Natural killer cell treated with Interleukin-12 subunit alpha and Interleukin-12 subunit beta and Interleukin-15 and Interleukin-18, amount 100 ng/mL, for 72 hours (primary cell): ENCODE data around the gene GLP1R. TPM values are rescaled to one million over a fixed set of nuclear protein-coding genes. Genes with fewer than 3 reads are reported as not detected.

Source experiments
- ATAC-seq, 2 donors: fragments of 150-1000 bp; cut with Tn5 transposase in 1 of 2; sonication (Bioruptor Pico), chemical (Tn5 transposase) in 1 of 2; 2 replicates each; pipeline ENCODE4 v1.10.0; 2021
- DNase-seq: peaks from one replicate; pipeline ENCODE4 v3.0.0; 2022; ENCODE audit warnings: low spot score
- H3K27ac Mint-ChIP-seq, 2 donors: 1 replicate in 1 of 2; 2 replicates in 1 of 2; pipeline ENCODE4 v1.8.0; 2022; ENCODE audit warnings: mixed read lengths in 2 of 2, mild to moderate bottlenecking in 1 of 2, moderate library complexity in 1 of 2
- H3K27me3 Mint-ChIP-seq, 2 donors: 1 replicate in 1 of 2; 2 replicates in 1 of 2; pipeline ENCODE4 v1.8.0; 2022; ENCODE audit warnings: mixed read lengths in 2 of 2
- H3K36me3 Mint-ChIP-seq: one replicate; pipeline ENCODE4 v1.8.0; 2022; ENCODE audit warnings: mixed read lengths
- H3K4me1 Mint-ChIP-seq, 2 donors: 1 replicate in 1 of 2; 2 replicates in 1 of 2; pipeline ENCODE4 v1.8.0; 2022; ENCODE audit warnings: low read depth in 2 of 2, mixed read lengths in 2 of 2, mild to moderate bottlenecking in 1 of 2
- H3K4me3 Mint-ChIP-seq: one replicate; pipeline ENCODE4 v1.8.0; 2022; ENCODE audit warnings: mixed read lengths
- H3K9me3 Mint-ChIP-seq: 2 replicates; pipeline ENCODE4 v1.8.0; 2022; ENCODE audit warnings: mixed read lengths
- total RNA-seq, 2 donors: library from RNA; stranded (reverse); gene quantifications; one replicate each; pipeline ENCODE4 v1.2.3, GENCODE V29; 2022

Gene GLP1R
- total RNA-seq, 2 donors from 2014 or later = not detected

DNA sequence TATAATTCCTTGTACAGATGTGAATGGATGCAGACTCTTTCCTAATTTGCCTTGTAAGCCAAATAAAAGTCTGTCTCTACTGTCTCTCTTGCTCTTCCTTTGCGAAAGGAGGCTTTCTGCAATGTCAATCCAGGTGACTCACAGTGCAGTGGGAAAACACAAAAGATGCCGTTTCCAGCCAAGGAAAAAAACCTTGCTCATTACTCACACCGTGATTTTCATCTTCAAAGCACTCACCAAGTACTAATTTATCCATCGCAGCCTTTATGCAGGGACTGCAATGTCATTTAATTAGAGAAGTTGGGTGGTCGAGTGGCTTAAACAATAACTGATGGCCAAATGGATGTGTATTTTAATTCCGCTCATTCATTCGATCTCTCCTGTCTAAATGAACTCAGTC lies 42.6 kb downstream of the GLP1R start:
- no peak overlapping the region for H3K4me3 Mint-ChIP-seq
- H3K27me3 Mint-ChIP-seq = peaks cover 36 to 40% of the 10 kb centered on the region in 2 donors
- no peaks in the 10 kb centered on the region for H3K36me3 Mint-ChIP-seq
- H3K27ac Mint-ChIP-seq = no peak overlapping the region
- DNase-seq = no peak
- H3K9me3 Mint-ChIP-seq = no peaks in the 10 kb centered on the region
- peaks cover 9 to 12% of the 10 kb centered on the region in 2 donors for H3K4me1 Mint-ChIP-seq
- ATAC-seq = no peak

GRCh38 chr6:39092124-39092523 lies 43.5 kb downstream of the GLP1R start:
- H3K4me1 Mint-ChIP-seq = peaks cover 0 to 3% of the 10 kb centered on the region in 2 donors
- no peak for ATAC-seq
- no peaks in the 10 kb centered on the region for H3K36me3 Mint-ChIP-seq
- no peak overlapping the region for H3K27ac Mint-ChIP-seq
- H3K27me3 Mint-ChIP-seq = peaks cover 32% of the 10 kb centered on the region in 2 donors
- H3K9me3 Mint-ChIP-seq = no peaks in the 10 kb centered on the region
- no peak overlapping the region for H3K4me3 Mint-ChIP-seq
- no peak for DNase-seq

GRCh38 chr6:39093149-39093708 lies 44.6 kb downstream of the GLP1R start:
- no peak for ATAC-seq
- no peaks in the 10 kb centered on the region for H3K9me3 Mint-ChIP-seq

DNA sequence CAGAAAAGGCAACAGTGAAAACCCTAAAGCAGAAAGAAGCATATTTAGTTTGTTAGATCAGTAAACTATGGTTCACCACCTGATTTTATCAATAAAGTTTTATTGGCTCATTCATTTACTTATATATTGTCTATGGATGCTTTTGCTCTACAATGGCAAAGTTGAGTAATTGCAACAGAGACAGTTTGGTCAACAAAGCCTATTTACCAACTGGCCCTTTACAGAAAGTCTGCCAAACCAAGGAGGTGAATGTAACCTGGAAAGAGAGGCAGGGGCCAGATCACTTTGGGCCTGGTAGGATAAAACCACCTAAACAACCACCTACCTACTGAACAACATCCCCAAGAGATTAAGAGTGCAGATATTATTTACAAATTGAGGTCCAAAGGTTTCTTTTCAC lies 47.0 kb downstream of the GLP1R start:
- no peaks in the 10 kb centered on the region for H3K36me3 Mint-ChIP-seq
- no peaks in the 10 kb centered on the region for H3K9me3 Mint-ChIP-seq
- peaks cover 4% of the 10 kb centered on the region in 2 donors for H3K4me1 Mint-ChIP-seq
- no peak overlapping the region for H3K27ac Mint-ChIP-seq
- no peak for ATAC-seq
- H3K4me3 Mint-ChIP-seq = no peak overlapping the region
- no peak for DNase-seq
- H3K27me3 Mint-ChIP-seq = peaks cover 20 to 24% of the 10 kb centered on the region in 2 donors

More at GRCh38 chr6:39093149-39093708, 44.6 kb downstream of the GLP1R start:
- no peak for DNase-seq
- Mint-ChIP-seq H3K36me3 (no peaks in the 10 kb centered on the region), H3K4me3 (no peak overlapping the region), H3K27me3 (peaks cover 30 to 32% of the 10 kb centered on the region in 2 donors), H3K4me1 (peaks cover 0 to 3% of the 10 kb centered on the region in 2 donors), H3K27ac (no peak overlapping the region)

- Mint-ChIP-seq H3K4me1 (peaks cover 5 to 7% of the 10 kb centered on the region in 2 donors), H3K9me3 (no peaks in the 10 kb centered on the region), H3K4me3 (no peak overlapping the region), H3K27ac (no peak overlapping the region), H3K27me3 (no peaks in the 10 kb centered on the region), H3K36me3 (no peaks in the 10 kb centered on the region)
- DNase-seq (no peak), ATAC-seq (peak in 1 of 2 donors; percentile 31)
Observed at GRCh38 chr6:39100358-39100757, 51.8 kb downstream of the GLP1R start.

DNA sequence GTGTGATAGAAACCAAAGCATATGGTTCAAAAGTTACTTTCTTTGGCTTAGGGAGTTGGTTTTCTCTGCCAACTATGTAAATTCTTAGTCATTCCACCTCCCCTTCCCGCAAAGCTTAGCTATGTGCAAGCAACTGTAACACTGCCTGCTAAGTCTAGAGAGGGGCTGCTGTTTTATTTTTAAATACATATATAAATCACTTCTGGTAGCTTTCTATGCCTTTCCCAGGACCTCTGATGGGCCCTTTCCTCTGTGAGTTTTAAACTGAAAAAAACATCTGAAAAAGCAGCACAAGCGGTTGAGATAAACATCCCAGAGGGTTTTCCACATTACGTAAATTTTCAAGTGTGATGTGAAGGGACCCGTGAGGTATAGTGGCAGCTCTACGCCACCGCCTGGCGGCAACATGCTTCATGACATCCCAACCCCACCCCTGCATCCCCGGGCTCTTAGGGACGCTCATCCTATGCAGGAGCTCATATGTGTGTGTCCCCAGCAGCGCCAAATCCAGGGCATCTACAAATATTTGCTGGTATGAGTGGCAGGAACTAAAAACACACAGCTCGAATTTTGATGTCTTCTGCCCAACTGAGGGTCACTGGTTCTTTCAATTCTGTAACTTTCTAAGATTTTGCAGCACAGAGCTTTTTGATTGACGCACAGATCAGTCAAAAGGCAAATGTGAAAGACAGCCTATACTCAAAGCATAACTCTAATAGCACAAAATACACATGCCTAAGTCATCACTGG lies 53.7 kb downstream of the GLP1R start:
- H3K27me3 Mint-ChIP-seq = no peaks in the 10 kb centered on the region
- no peak for DNase-seq
- no peak overlapping the region for H3K27ac Mint-ChIP-seq
- H3K4me1 Mint-ChIP-seq = peaks cover 9 to 13% of the 10 kb centered on the region in 2 donors
- no peaks in the 10 kb centered on the region for H3K9me3 Mint-ChIP-seq
- no peaks in the 10 kb centered on the region for H3K36me3 Mint-ChIP-seq
- no peak overlapping the region for H3K4me3 Mint-ChIP-seq
- peak; percentile 46 to 73 for ATAC-seq

DNA sequence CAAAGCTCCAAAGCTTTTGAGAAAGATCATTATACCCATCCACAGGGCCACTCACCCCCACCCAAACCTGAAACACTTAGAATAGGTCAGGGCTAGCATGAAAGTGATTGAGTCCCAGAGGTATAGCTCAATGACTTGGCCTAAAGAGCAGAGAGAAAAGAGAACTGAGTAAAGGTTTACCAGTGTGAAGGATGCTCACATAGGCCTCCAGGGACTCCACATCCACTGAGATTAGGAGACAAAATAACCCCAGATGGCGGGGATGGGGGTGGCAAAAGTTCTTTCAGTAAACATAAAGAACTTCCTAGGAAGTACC lies 54.2 kb downstream of the GLP1R start:
- Mint-ChIP-seq H3K27me3 (no peaks in the 10 kb centered on the region), H3K4me3 (no peak overlapping the region), H3K36me3 (no peaks in the 10 kb centered on the region), H3K9me3 (no peaks in the 10 kb centered on the region), H3K4me1 (peaks cover 10 to 14% of the 10 kb centered on the region in 2 donors), H3K27ac (no peak overlapping the region)
- no peak for DNase-seq
- no peak for ATAC-seq

DNA sequence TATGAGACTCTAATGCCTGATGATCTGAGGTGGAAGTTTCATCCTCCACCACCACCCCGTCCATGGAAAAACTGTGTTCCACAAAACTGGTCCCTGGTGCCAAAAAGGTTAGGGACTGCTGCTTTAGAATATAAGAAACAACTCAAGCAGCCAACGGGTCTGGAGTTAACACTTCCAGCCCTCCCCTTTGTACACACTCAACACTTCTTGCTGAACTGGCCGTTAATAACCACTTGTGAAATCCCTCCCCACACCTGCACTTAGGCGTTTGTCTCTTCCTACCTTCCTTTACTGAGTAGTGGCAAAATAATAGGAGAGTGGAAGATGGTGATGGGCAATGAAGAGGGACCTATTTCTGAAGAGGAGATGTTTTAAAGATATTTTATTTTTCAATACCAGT lies 55.9 kb downstream of the GLP1R start:
- H3K4me1 Mint-ChIP-seq = peaks cover 13 to 14% of the 10 kb centered on the region in 2 donors
- H3K27me3 Mint-ChIP-seq = no peaks in the 10 kb centered on the region
- H3K27ac Mint-ChIP-seq = no peak overlapping the region
- H3K4me3 Mint-ChIP-seq = no peak overlapping the region
- no peaks in the 10 kb centered on the region for H3K9me3 Mint-ChIP-seq
- peaks cover 6% of the 10 kb centered on the region for H3K36me3 Mint-ChIP-seq
- DNase-seq (no peak), ATAC-seq (no peak)

DNA sequence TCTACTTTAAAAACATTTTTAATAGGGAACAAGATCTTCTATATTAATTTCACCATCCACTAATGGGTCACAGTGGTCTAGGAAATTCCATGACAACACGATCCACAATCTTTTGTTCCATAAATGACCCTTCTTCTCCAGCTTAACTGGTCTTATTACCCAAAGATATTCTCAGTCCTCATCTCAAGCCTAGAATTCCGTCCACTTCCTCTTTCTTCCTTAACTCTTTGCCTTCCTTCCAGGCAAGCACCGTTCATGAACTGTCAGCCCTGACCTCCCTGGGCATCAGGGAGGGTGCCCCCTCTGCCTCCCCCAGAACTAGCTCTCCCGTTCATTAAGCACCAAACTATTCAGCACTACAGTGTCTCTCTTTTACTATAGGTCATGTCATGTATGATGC lies 58.5 kb downstream of the GLP1R start:
- Mint-ChIP-seq H3K36me3 (peaks cover 6% of the 10 kb centered on the region), H3K9me3 (no peaks in the 10 kb centered on the region), H3K4me3 (no peak overlapping the region), H3K27me3 (no peaks in the 10 kb centered on the region), H3K27ac (no peak overlapping the region), H3K4me1 (peaks cover 9 to 26% of the 10 kb centered on the region in 2 donors)
- ATAC-seq = no peak
- no peak for DNase-seq

- Mint-ChIP-seq H3K9me3 (no peaks in the 10 kb centered on the region), H3K27ac (no peak overlapping the region), H3K27me3 (no peaks in the 10 kb centered on the region), H3K4me1 (peaks cover 9 to 32% of the 10 kb centered on the region in 2 donors), H3K4me3 (no peak overlapping the region), H3K36me3 (peaks cover 6% of the 10 kb centered on the region)
- DNase-seq (no peak), ATAC-seq (no peak)
Observed at GRCh38 chr6:39107641-39108040, 59.1 kb downstream of the GLP1R start.

GRCh38 chr6:39108041-39108839 lies 59.7 kb downstream of the GLP1R start:
- no peaks in the 10 kb centered on the region for H3K27me3 Mint-ChIP-seq
- DNase-seq (no peak), ATAC-seq (no peak)
- peaks cover 6% of the 10 kb centered on the region for H3K36me3 Mint-ChIP-seq
- H3K27ac Mint-ChIP-seq = no peak overlapping the region
- H3K4me1 Mint-ChIP-seq = peaks cover 9 to 34% of the 10 kb centered on the region in 2 donors
- no peaks in the 10 kb centered on the region for H3K9me3 Mint-ChIP-seq
- no peak overlapping the region for H3K4me3 Mint-ChIP-seq

DNA sequence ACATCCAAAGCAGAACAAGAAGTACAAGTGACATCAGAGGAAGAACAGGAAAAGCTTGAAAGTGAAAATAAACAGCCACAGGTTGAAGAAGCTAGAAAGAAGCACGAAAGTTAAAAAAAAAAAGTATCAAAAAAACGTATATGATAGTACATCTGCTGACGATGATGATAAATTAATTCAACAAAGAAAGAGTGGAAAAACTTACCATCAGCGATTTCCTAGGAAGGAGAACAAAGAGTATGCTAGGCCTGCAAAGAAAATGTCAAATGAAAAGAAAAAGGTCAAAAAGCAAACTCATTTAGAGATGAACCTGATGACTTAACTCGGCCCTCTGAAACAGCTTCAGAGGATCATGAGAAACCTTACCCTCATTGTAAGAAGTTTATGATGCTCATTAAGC lies 62.7 kb downstream of the GLP1R start:
- no peak for DNase-seq
- H3K9me3 Mint-ChIP-seq = no peaks in the 10 kb centered on the region
- peaks cover 6% of the 10 kb centered on the region for H3K36me3 Mint-ChIP-seq
- peaks cover 16 to 53% of the 10 kb centered on the region in 2 donors for H3K4me1 Mint-ChIP-seq
- H3K27ac Mint-ChIP-seq = peak overlapping the region; percentile 54 to 67
- ATAC-seq = no peak
- H3K4me3 Mint-ChIP-seq = peak overlapping the region; percentile 69
- H3K27me3 Mint-ChIP-seq = no peaks in the 10 kb centered on the region

DNA sequence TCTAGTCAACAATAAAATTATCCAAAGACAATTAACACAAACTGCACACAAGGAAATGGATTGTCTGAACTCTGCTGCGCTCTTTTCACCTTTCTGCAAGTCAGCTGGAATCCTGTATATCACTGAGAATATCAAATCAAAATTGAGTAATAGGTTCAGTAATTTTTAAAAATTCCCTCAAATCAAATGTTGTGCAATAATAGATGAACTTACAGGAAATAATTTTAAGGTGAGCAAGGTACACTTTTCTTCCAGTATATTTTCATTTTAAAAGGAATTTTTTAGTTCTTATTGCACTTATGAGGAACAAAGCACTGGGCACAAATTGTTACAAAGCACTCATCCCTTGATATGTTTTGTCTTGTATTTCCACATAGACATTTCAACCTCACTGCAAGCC lies 65.2 kb downstream of the GLP1R start:
- Mint-ChIP-seq H3K36me3 (peaks cover 3% of the 10 kb centered on the region), H3K9me3 (no peaks in the 10 kb centered on the region), H3K27ac (peak overlapping the region; percentile 77 to 92), H3K4me3 (peak overlapping the region; percentile 83), H3K27me3 (peaks cover 0 to 2% of the 10 kb centered on the region in 2 donors), H3K4me1 (peaks cover 12 to 44% of the 10 kb centered on the region in 2 donors)
- ATAC-seq (no peak), DNase-seq (no peak)

DNA sequence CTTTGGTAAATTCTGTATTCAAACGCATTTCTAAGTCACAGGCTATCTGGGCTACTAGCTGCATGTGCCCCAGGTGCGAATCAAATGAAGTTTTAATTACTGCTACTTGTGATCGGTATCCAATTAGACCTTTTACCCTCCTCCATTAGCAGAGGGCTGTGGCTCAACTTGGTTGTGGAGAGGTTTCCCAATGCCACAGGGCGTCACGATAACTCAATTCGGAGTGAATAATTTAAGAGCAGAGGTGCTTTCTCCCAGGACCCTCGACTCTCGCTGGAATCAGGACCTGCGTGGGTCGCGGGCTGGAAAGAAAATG lies 65.8 kb downstream of the GLP1R start:
- Mint-ChIP-seq H3K4me3 (peak overlapping the region; percentile 83), H3K4me1 (peaks cover 10 to 44% of the 10 kb centered on the region in 2 donors), H3K27me3 (peaks cover 0 to 4% of the 10 kb centered on the region in 2 donors), H3K9me3 (no peaks in the 10 kb centered on the region), H3K27ac (peak overlapping the region; percentile 77 to 92), H3K36me3 (no peaks in the 10 kb centered on the region)
- no peak for DNase-seq
- ATAC-seq = peak; percentile 1 to 3
